Tibial artery (tissue), 4 donors: ENCODE measurements around the gene USP24.

ENCODE experiments used
- DNase-seq, 2 donors: peaks; one replicate each; pipeline ENCODE4 v3.0.0-alpha.2; 2019
- H3K27ac ChIP-seq, 2 donors: fragments of 200-600 bp; sonication (generic) in 1 of 2; 1 replicate in 1 of 2; 2 replicates in 1 of 2; pipeline ENCODE4 v1.5.1; 2018 to 2019; ENCODE audit warnings: mild to moderate bottlenecking in 1 of 2
- H3K27me3 ChIP-seq, 2 donors: fragments of 200-600 bp; sonication (generic) in 1 of 2; one replicate each; pipeline versions ENCODE4 v1.5.1 to v1.6.0; 2016 to 2019
- H3K36me3 ChIP-seq, 3 donors: fragments of 200-600 bp; sonication (generic) in 2 of 3; one replicate each; pipeline ENCODE4 v1.5.1; 2016 to 2019; ENCODE audit warnings: mild to moderate bottlenecking in 2 of 3
- H3K4me1 ChIP-seq, 4 donors: fragments of 200-600 bp; sonication (generic) in 2 of 4; 1 replicate in 3 of 4; 2 replicates in 1 of 4; pipeline ENCODE4 v1.5.1; 2016 to 2019
- H3K4me3 ChIP-seq, 2 donors: fragments of 200-600 bp; sonication (generic) in 1 of 2; 1 replicate in 1 of 2; 2 replicates in 1 of 2; pipeline ENCODE4 v1.5.1; 2018 to 2019; ENCODE audit warnings: mild to moderate bottlenecking in 2 of 2
- H3K9me3 ChIP-seq, 3 donors: fragments of 200-600 bp; sonication (generic) in 1 of 3; one replicate each; pipeline ENCODE4 v1.5.1; 2016 to 2019
- intact Hi-C: fragments of 100-400 bp; cut with DNase I; formaldehyde crosslinking; loops from one replicate; pipeline ENCODE4 v1.15.0; 2023; ENCODE audit warnings: low total_unique reads
- TF ChIP-seq, protein P1 (sequence below), 2 experiments: fragments of 200-600 bp in 1 of 2; fragments of 450-650 bp in 1 of 2; IDR thresholded peaks; one replicate each; pipeline ENCODE4 v1.5.1; 2017 to 2019; ENCODE audit warnings: antibody characterized with exemption in 2 of 2, mild to moderate bottlenecking in 1 of 2, moderate library complexity in 1 of 2

USP24 gene

DNA sequence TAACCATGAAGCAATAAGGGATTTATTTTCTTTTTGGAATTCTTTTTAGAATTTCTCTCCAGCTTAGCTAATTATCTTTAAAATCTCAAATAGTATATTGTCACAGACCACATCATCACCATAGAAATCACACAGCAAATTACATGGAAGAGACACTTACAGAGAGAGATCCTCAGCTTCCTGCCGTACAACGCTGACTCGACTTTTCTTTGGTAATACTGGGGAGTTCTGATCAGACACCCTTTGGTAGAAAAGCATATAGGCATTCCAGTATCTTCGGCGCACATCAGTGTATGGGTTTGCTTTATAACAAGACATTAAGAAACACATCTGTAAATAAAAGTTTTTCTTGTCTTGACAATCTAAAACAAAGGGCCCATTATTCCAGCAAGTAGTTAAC lies 120.1 kb downstream of the USP24 start:
- TF ChIP-seq, protein P1, sequence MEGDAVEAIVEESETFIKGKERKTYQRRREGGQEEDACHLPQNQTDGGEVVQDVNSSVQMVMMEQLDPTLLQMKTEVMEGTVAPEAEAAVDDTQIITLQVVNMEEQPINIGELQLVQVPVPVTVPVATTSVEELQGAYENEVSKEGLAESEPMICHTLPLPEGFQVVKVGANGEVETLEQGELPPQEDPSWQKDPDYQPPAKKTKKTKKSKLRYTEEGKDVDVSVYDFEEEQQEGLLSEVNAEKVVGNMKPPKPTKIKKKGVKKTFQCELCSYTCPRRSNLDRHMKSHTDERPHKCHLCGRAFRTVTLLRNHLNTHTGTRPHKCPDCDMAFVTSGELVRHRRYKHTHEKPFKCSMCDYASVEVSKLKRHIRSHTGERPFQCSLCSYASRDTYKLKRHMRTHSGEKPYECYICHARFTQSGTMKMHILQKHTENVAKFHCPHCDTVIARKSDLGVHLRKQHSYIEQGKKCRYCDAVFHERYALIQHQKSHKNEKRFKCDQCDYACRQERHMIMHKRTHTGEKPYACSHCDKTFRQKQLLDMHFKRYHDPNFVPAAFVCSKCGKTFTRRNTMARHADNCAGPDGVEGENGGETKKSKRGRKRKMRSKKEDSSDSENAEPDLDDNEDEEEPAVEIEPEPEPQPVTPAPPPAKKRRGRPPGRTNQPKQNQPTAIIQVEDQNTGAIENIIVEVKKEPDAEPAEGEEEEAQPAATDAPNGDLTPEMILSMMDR (IDR thresholded peaks at IDR 0.05), result no peak
- Histone ChIP-seq H3K4me3 (no peak overlapping the region), H3K36me3 (peaks cover 85 to 100% (median 92%) of the 10 kb centered on the region in 3 donors), H3K27ac (no peak overlapping the region), H3K4me1 (no peaks in the 10 kb centered on the region), H3K27me3 (no peaks in the 10 kb centered on the region), H3K9me3 (no peaks in the 10 kb centered on the region)
- intact Hi-C loops, result no loop called here
- no peak for DNase-seq

DNA sequence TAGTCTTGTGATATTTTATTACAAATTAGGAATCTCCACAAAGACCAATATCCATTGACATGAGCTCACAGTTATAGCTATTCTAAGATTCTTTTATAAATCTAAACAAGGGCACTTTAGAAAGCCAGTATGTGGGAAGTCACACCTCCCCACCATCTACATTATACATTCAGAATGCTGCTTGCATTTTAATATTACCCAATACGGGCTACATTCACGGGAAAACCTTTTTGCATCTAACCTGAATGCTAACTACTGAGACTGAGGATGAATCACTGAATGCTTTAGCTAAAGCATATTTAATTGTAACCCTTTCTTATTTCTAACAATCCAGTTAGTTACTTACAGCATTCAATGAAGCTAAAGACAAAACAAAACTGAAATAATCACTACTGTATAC lies 122.7 kb downstream of the USP24 start:
- no peak overlapping the region for H3K4me3 ChIP-seq
- H3K4me1 ChIP-seq, result no peaks in the 10 kb centered on the region
- TF ChIP-seq, protein P1 (IDR thresholded peaks at IDR 0.05), result no peak
- no peak overlapping the region for H3K27ac ChIP-seq
- peaks cover 84 to 100% (median 91%) of the 10 kb centered on the region in 3 donors for H3K36me3 ChIP-seq
- H3K27me3 ChIP-seq, result no peaks in the 10 kb centered on the region
- no peak for DNase-seq
- intact Hi-C loops, result no loop called here
- H3K9me3 ChIP-seq, result no peaks in the 10 kb centered on the region

DNA sequence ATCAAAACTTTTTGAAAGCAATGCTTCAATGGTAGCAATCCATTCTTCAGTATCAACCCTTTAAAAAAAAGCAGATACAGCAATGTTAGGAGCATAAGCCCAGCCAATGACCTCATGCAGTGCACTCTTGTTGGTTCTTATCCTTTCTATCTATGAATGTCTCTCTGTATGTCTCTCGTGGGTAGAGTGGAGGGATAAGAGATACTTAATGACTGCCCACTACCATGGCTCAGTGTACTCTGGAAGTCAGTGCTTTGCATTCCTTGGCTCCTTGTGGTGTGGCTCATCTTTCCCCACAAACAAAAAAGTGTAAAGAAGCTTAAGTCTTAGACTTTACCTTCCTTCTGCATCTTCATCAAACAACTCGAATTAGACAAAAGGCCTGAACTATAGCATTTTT lies 125.5 kb downstream of the USP24 start:
- intact Hi-C loops, result no loop called here
- Histone ChIP-seq H3K9me3 (no peaks in the 10 kb centered on the region), H3K4me1 (no peaks in the 10 kb centered on the region), H3K27me3 (no peaks in the 10 kb centered on the region), H3K36me3 (peaks cover 81 to 98% (median 89%) of the 10 kb centered on the region in 3 donors), H3K4me3 (no peak overlapping the region), H3K27ac (no peak overlapping the region)
- TF ChIP-seq, protein P1 (IDR thresholded peaks at IDR 0.05), result no peak
- DNase-seq, result no peak

DNA sequence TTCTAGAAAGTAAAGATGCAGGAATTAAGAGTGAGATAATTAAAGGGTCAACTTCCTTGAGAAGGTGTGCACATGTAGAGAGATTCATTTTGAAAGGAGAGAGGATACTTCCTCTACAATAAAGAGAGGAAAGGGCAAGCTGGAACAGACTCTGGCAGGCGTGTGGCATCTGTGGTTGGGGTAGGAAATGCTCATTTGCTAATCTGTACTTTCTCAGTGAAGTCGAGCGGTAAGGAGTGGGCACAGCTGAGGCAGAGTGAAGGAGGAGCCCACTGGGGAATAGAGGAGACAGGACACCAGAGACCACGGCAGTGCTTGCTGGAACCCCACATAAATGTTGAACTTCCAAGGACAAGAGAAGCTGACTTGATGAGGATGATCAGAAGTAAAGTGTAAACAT lies 126.8 kb downstream of the USP24 start:
- no peaks in the 10 kb centered on the region for H3K4me1 ChIP-seq
- TF ChIP-seq, protein P1 (IDR thresholded peaks at IDR 0.05), result no peak
- H3K27me3 ChIP-seq, result no peaks in the 10 kb centered on the region
- peaks cover 83 to 98% (median 90%) of the 10 kb centered on the region in 3 donors for H3K36me3 ChIP-seq
- intact Hi-C loops, result no loop called here
- H3K27ac ChIP-seq, result no peak overlapping the region
- no peak for DNase-seq
- no peak overlapping the region for H3K4me3 ChIP-seq
- no peaks in the 10 kb centered on the region for H3K9me3 ChIP-seq

DNA sequence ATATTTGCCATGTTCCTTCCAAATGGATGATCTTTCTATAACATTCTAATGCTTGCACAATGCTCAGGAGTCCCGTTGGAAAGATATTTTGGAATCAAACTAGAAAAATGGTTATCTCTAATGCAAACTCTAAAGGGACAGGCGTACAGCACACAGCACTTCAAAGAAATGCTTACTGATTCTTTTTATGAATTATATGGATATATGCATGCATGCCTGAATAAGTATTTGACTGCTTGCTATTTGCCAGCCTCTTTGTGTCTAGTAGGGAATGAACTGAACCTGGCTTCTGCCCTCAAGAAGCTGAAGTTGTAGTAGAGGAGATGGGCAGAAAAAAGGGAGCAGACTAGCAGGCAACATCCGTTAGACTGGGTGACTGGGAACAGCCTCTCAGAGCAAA lies 127.7 kb downstream of the USP24 start:
- peaks cover 86 to 98% (median 90%) of the 10 kb centered on the region in 3 donors for H3K36me3 ChIP-seq
- H3K4me1 ChIP-seq, result no peaks in the 10 kb centered on the region
- H3K27ac ChIP-seq, result no peak overlapping the region
- DNase-seq, result no peak
- TF ChIP-seq, protein P1 (IDR thresholded peaks at IDR 0.05), result no peak
- no peaks in the 10 kb centered on the region for H3K27me3 ChIP-seq
- no peak overlapping the region for H3K4me3 ChIP-seq
- no peaks in the 10 kb centered on the region for H3K9me3 ChIP-seq
- intact Hi-C loops, result no loop called here

DNA sequence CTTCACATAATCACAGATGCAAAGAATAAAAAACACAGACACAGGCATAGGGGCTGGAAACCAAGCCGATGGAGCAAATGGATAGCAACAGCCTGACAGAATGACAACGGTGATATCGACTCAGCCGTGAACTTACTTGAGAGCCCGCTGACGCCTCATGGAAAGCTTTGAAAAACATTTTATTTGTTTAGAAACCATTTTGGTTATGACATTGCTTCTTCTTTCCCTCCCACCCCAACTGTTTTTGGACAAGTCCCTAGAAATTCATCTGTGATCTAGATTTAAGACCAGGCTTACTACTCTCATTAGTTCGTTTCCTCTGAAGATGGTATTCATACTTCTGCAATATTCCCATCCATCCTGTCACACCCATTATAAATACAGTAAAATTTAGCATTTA lies 130.9 kb downstream of the USP24 start:
- H3K27ac ChIP-seq, result no peak overlapping the region
- no peaks in the 10 kb centered on the region for H3K4me1 ChIP-seq
- no peak overlapping the region for H3K4me3 ChIP-seq
- H3K9me3 ChIP-seq, result no peaks in the 10 kb centered on the region
- H3K27me3 ChIP-seq, result no peaks in the 10 kb centered on the region
- DNase-seq, result no peak
- TF ChIP-seq, protein P1 (IDR thresholded peaks at IDR 0.05), result no peak
- intact Hi-C loops, result no loop called here
- peaks cover 89 to 96% (median 90%) of the 10 kb centered on the region in 3 donors for H3K36me3 ChIP-seq
